HL-60 (cell line): Measurements from ENCODE around the gene GALNT9.

ENCODE experiments used
- DNase-seq, 2 experiments: peaks; one replicate each; pipeline ENCODE4 v3.0.0-alpha.2; 2010 to 2020; ENCODE audit warnings: low read depth in 1 of 2, low spot score in 1 of 2
- H3K27ac ChIP-seq: fragments of 250-450 bp; sonication (Bioruptor Pico); replicated peaks from 2 replicates; pipeline ENCODE4 v1.5.1; 2020; ENCODE audit warnings: mild to moderate bottlenecking, moderate library complexity
- H3K27me3 ChIP-seq: fragments of 250-450 bp; sonication (Bioruptor Pico); 2 replicates; pipeline ENCODE4 v1.5.1; 2021; ENCODE audit warnings: mild to moderate bottlenecking, moderate library complexity; ENCODE audit not compliant: insufficient read depth, poor library complexity, severe bottlenecking
- H3K4me3 ChIP-seq: replicated peaks from 2 replicates; pipeline ENCODE4 v1.5.1; 2011; ENCODE audit warnings: mild to moderate bottlenecking, control low read depth, low read length; ENCODE audit not compliant: insufficient read depth
- GABPA ChIP-seq: IDR thresholded peaks from 2 replicates; pipeline ENCODE4 v1.6.1; 2012; ENCODE audit warnings: low read depth
- POLR2AphosphoS5 ChIP-seq: IDR thresholded peaks from 2 replicates; pipeline ENCODE4 v1.6.1; 2012; ENCODE audit warnings: low read depth
- REST ChIP-seq: IDR thresholded peaks from 2 replicates; pipeline ENCODE4 v1.6.1; 2012; ENCODE audit warnings: low read depth; ENCODE audit not compliant: insufficient replicate concordance
- SPI1 ChIP-seq: IDR thresholded peaks from 2 replicates; pipeline ENCODE4 v1.6.1; 2012; ENCODE audit warnings: low read depth, mild to moderate bottlenecking, borderline replicate concordance
- TF ChIP-seq, protein P1 (sequence below): IDR thresholded peaks from one replicate; pipeline ENCODE4 v1.5.1; 2011; ENCODE audit warnings: low read length, control low read depth, inconsistent platforms; ENCODE audit not compliant: insufficient read depth

Gene GALNT9

GRCh38 chr12:132246997-132247717 is 82.2 kb downstream of the GALNT9 start:
- TF ChIP-seq GABPA, result no peak
- TF ChIP-seq, protein P1, sequence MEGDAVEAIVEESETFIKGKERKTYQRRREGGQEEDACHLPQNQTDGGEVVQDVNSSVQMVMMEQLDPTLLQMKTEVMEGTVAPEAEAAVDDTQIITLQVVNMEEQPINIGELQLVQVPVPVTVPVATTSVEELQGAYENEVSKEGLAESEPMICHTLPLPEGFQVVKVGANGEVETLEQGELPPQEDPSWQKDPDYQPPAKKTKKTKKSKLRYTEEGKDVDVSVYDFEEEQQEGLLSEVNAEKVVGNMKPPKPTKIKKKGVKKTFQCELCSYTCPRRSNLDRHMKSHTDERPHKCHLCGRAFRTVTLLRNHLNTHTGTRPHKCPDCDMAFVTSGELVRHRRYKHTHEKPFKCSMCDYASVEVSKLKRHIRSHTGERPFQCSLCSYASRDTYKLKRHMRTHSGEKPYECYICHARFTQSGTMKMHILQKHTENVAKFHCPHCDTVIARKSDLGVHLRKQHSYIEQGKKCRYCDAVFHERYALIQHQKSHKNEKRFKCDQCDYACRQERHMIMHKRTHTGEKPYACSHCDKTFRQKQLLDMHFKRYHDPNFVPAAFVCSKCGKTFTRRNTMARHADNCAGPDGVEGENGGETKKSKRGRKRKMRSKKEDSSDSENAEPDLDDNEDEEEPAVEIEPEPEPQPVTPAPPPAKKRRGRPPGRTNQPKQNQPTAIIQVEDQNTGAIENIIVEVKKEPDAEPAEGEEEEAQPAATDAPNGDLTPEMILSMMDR, result no peak
- no peak for TF ChIP-seq POLR2AphosphoS5
- no peak for TF ChIP-seq SPI1
- no peak for TF ChIP-seq REST
- no peak for DNase-seq
- H3K4me3 ChIP-seq, result no peak overlapping the region
- no peak overlapping the region for H3K27ac ChIP-seq
- no peaks in the 10 kb centered on the region for H3K27me3 ChIP-seq

GRCh38 chr12:132245521-132246101 is 83.8 kb downstream of the GALNT9 start:
- no peak for DNase-seq
- TF ChIP-seq GABPA, result no peak
- TF ChIP-seq, protein P1, result no peak
- no peak for TF ChIP-seq SPI1
- TF ChIP-seq POLR2AphosphoS5, result no peak
- H3K27me3 ChIP-seq, result no peaks in the 10 kb centered on the region
- H3K4me3 ChIP-seq, result no peak overlapping the region
- H3K27ac ChIP-seq, result no peak overlapping the region

DNA sequence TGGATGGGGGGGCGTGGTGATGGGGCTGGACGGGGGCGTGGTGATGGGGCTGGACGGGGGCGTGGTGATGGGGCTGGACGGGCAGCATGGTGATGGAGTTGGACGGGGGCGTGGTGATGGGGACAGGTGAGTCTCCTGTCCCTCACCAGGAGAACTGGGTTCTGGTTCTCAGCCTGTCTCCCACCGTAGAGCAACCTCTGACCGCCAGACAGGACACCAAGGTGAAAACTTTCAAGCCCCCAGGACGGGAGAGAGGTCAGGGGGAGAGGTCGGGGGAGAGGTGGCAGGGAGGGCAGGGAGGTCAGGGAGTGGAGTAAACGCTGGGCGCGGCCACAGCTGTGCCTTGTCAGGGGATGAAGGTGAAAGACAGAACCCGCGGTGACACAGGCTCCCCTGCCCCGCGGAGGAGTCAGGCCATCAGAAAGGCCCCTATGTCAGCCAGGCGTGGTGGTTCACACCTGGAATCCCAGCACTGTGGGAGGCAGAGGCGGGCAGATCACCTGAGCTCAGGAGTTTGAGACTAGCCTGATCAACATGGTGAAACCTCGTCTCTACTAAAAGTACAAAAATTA is 84.6 kb downstream of the GALNT9 start:
- Histone ChIP-seq H3K27me3 (no peaks in the 10 kb centered on the region), H3K27ac (no peak overlapping the region), H3K4me3 (no peak overlapping the region)
- TF ChIP-seq REST (no peak), POLR2AphosphoS5 (no peak), SPI1 (no peak), GABPA (no peak)
- TF ChIP-seq, protein P1, result no peak
- DNase-seq, result no peak
